GM18519 (cell line): ENCODE results near the gene VPS51.
A peak's percentile ranks its signal among the peaks of the same experiment; 100 is the strongest.

Experiments
- ATAC-seq: cut with Tn5 transposase; IDR thresholded peaks from one replicate; pipeline ENCODE4 v1.9.1; 2021; ENCODE audit warnings: mild to moderate bottlenecking, moderate library complexity; ENCODE audit not compliant: unreplicated experiment, low FRiP score

The VPS51 gene

DNA sequence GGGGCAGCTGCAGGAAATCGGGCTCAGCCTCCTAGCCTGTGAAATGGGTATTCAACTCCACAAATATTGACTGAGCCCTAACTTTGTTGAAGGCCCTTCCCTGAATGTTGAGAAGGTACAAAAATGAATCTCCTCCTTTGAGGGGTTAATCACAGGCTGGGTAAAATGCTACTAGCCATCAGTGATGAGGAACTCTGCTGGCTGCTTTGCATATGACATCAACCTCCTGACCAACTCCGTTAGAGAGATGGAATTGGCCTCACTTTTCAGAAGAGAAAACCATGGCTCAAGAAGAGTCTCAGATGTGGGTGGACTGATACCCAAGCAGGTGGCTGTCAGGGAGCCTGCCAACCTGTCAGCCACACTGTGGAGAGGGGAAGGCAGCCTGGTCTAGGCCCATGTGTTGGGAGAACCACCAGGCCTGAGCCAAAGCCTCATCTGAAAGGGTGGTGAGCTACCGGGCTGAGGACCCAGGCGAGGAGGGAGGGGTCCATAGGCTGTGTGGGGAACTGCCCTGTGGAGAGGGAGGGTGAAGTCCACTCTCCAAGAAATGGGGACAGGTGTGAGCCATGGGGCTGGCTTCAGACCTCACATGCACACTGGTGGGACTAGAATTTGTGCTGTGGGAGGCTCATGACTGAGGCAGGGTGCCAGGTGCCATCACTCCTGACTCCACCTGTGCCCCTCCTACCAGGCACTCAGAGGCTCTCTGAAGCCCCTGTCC, 23.9 kb upstream of the VPS51 start:
- no peak for ATAC-seq

DNA sequence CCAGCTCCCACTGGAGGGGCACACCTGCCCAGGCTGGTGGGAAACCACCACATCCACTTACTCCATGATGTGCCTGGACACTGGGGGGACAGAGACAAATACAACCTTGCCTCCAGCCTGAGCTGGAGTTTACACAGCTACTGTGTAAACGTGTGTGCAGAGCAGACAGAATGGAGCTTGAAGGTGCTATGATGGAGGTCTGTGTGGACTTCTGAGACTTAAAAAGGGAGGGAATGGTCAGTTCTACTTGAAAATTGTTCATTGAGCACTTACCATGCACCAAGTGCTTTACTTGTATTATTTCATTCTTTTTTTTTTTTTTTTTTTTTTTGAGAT, 23.4 kb upstream of the VPS51 start:
- no peak for ATAC-seq

DNA sequence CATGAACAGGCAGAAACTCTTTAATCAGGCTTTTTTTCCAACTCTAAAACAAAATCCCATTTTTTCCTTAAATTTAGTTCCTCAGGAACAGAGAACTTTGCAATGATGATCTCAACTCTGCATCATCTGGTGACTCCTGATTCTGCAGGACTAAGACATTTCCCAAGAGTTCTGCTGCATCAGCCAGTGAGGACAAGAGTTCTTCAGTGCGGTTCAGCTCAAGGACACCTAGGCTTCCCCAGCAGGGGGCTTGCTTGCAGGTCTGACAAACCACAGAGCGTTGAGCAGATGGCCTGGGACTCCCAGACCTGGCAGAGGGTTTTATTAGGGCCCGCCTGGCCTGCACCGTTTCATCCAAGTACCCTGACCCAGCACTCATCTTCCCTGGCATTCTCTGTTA, 18.6 kb upstream of the VPS51 start:
- ATAC-seq, result no peak

DNA sequence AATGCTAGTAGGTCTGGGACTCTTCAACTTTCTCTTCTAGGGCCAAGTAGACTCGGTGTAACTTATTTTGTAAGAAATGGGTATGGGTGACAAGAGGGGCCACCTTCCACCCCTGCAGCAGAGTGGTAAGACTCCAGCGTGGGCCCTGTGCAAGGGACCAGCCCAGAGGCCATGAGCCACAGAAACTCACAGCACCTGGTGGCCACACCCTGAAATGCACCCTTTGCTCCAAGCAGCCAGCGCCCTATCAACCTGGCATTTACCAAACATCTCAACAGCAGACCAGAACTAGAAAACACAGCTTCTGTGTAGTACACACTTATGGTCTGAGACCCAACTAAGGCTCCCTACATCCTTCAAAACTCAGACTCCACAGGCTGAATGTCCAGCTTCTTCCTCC, 17.9 kb upstream of the VPS51 start:
- ATAC-seq, result no peak

DNA sequence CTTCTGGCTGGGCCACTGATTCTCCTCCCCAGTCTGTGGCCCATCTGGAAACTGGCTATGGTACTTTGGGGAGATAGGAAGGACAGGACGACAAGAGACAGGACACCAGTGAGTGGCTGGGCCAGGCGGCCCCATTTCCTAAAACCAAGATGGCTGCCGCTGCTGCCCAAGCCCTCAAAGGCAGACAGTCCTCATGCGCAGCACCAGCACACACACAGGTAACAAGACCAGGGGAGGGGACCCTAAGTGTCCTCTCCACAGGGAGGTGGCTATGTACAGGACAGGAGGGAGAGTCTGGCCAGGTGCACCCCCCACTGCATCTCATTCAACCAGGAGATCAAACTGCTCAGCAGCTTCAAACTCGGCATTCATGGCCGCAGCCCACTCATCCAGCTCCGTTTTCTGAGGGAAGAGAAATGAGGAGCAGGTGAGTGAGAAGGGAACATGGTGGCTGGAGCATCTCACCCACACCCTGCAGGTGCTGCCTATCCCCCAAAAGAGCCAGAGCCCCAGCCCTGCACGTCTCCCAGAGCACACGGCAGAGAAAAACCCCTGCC, 17.1 kb upstream of the VPS51 start:
- ATAC-seq, result no peak

DNA sequence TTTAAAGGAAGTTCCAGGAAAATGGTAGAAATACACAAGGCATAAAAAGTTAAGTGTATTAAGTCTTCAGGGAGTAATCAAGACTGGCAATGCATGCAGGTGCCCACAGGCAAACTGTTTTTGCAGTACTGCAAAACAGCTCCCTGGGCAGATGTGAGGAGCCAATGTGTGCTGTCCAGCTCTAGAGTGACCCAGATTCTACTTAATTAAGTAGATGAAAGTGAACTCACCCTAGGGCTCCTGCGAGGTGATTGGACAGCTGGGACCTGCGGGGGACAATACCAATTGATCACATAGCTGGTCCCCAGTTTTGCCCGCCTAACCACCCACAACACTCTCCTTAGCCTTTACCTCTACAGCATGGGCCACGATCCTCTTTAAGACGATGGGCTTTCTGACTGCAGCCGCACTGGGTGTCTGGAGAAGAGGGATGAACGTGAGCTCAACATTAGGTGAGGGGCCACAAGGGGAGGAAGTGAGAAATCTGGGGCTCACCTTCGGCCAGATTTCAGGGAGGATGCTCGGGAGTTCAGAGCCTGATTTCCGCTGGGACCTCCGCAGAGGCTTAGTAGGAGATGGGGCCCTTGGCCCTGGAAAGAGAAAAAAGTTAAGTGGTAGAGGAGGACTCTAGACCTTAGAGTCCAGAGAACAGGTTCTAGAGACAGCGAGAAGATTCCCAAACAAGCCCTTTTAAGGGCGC, 12.7 kb upstream of the VPS51 start:
- ATAC-seq, result no peak

DNA sequence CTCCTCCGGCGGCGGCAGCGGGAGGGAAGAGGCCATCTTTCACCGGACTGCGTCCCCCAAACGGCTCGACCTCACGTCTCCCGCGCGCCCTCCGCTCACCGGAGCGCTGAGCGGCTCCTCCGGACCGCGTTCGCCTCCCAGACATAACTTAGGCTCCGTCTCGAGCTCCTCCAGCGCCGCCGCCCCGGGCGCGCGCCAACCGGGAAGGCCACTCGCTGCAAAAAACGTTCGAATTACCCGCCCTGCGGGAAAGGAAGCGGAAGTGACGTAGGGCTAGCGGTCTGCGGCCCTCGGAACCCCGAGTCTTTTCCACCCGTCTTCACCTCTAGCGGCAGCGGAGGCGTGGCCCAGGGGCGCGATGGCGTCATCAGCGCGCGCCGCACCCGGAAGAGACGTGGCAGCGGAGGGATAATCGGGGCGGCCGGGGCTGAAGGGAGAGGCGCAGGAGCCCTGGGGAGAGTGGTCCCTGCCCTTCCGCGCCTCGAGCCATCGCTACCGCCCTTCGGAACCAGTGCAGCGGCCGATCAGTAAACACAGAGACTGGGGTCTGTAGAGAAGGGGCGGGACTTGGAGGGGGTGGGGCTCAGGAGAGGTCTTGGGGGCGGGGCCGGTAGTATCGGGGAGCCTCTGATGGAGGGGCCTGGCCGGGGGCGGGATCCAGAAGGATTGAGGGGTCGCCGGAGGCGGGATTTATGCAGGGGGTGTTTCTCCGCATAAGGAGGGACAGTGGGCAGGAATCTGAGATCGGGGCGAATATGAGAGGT, 12.0 kb upstream of the VPS51 start, which contains the start of the genes CDCA5 and ZFPL1:
Gene CDCA5 (minus strand): TSS at position 207 of the 764 bp plus-strand sequence. CDS start 62 bp downstream, at position 145.
Gene ZFPL1 (plus strand): TSS at position 389 of the 764 bp plus-strand sequence. CDS start 477 bp downstream, outside the sequence.
- ATAC-seq, result peak; percentile 71

DNA sequence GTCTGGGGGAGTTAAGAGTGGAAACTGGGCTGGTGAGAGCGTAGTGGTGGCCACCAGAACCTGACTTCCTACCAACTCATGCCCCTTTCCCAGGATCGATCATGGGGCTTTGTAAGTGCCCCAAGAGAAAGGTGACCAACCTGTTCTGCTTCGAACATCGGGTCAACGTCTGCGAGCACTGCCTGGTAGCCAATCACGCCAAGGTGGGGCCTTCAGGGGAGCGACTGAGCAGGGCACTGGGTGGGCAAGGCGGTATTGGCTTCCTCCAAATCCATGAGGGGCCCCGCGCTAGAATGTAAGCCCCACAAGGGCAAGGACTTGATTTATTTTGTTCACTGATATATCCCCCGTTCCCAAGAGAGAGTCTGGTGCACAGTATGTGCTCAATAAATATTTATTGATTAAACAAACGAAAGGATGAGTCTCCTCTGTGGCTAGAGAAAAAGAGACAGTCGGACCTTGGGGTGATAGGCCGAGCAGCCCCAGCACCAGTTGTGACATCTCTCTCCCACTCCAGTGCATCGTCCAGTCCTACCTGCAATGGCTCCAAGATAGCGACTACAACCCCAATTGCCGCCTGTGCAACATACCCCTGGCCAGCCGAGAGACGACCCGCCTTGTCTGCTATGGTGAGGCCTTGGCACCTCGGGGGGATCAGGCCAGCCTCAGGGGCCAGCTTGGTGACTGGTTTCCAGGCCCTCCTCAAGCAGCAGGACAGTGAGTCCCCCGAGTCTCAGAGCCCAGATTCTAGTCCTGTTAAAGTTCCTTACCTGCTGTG, 11.2 kb upstream of the VPS51 start:
- no peak for ATAC-seq

DNA sequence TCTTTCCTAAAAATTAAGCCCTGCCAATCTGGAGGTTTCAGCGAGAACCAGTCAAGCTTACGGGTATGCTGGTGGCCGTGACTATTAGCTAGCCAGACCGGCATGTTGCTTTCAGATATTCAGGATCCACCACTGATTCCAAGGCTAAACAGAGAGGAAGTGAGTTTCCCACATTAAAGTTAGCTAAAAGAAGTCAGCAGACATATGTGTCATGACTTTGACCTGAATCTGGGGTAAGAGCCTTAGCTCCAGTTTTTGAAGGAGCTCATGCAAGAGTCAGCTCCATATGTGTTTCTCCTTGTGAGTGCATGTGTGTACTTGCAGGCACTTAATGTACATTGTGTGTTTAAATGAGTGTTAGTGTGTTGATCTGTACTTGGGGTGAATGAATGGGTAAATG, 10.6 kb upstream of the VPS51 start:
- ATAC-seq, result no peak

DNA sequence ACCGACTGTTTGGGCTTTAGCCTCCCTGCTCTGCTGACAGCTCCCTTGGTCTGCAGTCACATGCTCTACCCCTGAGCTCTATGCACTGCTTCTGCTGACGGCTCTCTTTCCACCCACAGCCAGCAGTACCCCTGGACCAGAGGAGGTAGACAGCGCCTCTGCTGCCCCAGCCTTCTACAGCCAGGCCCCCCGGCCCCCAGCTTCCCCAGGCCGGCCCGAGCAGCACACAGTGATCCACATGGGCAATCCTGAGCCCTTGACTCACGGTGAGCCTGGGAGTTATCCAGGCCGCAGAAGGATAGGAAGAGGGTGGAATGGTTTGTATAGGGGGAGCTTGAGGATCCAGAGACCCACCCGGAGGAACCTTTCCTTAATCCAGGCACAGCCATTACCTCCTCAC, 9.2 kb upstream of the VPS51 start:
- ATAC-seq, result no peak

DNA sequence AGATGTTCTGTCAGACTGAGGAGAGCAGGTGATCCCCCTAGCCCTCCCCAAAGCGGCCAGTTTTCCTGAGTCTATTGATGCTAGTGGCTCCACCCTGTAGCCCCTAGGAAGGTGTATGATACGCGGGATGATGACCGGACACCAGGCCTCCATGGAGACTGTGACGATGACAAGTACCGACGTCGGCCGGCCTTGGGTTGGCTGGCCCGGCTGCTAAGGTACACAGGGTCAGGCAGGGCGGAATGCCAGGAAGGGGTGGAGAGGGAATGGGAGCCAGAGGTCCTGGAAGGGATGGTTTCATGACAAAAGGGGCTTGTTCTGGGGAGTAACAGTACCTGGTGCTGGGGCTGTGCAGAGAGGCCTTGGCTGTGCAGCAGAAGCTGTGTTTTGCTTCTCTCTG, 8.8 kb upstream of the VPS51 start:
- ATAC-seq, result no peak

DNA sequence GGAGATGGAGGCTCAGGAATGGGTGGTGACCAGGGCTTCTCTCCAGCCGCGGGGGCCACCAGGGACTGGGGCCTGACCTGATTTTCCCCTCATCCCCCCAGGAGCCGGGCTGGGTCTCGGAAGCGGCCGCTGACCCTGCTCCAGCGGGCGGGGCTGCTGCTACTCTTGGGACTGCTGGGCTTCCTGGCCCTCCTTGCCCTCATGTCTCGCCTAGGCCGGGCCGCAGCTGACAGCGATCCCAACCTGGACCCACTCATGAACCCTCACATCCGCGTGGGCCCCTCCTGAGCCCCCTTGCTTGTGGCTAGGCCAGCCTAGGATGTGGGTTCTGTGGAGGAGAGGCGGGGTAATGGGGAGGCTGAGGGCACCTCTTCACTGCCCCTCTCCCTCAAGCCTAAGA, 8.2 kb upstream of the VPS51 start:
- no peak for ATAC-seq

DNA sequence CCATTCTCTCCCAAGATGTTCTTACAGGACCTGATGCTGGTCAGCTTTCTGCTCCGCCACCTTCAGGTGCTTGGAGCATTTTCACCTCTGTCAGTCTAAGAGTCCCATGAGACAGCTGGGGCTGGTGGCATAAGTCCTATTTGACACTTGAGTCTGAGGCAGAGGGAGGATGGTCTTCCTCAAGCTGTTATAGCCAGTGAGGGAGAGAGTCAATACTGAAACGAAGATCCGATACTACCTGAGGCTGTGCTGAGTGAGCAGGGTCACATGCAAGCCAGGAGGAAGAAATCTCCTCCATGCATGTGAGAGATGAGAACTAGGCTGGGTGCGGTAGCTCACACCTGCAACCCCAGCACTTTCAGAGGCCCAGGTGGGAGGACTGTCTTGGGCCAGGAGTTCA, 6.4 kb upstream of the VPS51 start:
- no peak for ATAC-seq

DNA sequence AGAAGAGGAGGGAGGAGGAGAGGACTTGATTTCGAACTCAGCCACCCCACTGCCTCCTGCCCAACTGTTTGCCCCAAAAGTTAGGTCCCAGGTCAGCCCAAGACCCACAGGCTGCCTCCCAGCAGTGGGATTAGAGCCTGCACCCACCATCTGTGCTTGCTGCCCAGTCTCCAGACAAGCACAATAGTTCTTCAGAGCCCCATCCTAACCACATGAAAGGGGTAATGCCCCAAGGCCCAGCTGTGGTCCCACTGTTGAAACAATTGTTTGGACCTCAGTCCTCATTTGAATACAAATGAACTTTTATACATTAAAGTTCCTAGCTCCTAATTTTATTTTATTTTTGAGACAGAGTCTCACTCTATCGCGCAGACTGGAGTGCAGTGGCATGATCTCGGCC, 5.4 kb upstream of the VPS51 start:
- no peak for ATAC-seq

DNA sequence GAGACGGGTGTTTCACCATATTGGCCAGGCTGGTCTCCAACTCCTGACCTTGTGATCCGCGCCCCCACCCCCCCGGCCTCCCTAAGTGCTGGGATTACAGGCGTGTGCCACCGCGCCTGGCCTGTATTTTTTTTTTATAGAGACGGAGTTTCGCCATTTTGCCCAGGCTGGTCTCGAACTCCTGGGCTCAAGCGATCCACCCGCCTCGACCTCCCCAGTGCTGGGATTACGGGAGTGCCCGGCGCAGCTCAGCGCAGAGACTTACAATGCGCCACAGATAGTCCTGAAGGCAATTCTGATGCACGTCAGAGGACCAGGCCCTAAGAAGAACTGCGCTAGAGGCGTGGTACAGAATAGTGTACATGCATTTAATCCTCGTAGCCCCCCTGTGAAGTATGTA, 587 bp upstream of the VPS51 start:
- no peak for ATAC-seq

DNA sequence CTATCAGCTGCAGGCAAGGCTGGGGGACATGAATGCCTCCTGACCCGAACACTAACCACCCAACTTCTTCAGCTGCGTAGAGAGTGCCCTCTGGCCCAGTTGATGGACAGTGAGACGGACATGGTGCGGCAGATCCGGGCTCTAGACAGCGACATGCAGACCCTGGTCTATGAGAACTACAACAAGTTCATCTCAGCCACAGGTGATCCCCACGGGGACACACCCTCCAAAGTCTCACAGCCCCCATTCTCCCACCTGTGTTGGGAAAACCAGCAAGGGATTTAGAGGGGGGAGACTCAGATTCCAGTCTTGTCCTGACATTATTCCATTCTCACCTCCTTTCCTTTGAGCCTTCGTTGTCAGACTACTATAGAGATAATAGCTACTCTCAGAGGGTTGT, 912 bp downstream of the VPS51 start:
- no peak for ATAC-seq

DNA sequence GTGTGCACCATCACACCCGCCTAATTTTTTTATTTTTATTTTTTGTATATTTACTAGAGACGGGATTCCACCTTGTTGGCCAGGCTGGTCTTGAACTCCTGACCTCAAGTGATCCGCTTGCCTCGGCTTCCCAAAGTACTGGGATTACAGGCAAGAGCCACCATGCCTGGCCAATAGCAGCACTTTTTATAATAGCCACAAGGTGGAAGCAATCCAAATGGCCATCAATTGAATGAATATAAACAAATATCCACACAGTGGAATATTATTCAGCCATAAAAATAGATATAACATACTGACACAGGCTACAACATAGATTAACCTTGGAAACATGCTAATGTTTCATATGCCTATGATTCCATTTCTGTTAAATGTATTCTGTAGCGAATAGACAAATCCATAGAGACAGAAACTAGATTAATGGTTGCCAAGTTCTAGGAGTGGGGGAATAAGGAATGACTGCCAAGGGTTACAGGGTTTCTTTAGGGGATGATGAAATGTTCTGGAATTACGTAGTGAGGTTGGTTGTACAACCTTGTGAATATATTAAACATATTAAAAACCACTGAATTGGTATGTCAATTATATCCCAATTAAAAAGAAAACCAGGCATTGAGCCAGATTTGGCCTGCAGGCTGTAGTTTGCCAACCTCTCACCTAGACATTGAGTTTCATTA, 4.8 kb downstream of the VPS51 start:
- no peak for ATAC-seq

DNA sequence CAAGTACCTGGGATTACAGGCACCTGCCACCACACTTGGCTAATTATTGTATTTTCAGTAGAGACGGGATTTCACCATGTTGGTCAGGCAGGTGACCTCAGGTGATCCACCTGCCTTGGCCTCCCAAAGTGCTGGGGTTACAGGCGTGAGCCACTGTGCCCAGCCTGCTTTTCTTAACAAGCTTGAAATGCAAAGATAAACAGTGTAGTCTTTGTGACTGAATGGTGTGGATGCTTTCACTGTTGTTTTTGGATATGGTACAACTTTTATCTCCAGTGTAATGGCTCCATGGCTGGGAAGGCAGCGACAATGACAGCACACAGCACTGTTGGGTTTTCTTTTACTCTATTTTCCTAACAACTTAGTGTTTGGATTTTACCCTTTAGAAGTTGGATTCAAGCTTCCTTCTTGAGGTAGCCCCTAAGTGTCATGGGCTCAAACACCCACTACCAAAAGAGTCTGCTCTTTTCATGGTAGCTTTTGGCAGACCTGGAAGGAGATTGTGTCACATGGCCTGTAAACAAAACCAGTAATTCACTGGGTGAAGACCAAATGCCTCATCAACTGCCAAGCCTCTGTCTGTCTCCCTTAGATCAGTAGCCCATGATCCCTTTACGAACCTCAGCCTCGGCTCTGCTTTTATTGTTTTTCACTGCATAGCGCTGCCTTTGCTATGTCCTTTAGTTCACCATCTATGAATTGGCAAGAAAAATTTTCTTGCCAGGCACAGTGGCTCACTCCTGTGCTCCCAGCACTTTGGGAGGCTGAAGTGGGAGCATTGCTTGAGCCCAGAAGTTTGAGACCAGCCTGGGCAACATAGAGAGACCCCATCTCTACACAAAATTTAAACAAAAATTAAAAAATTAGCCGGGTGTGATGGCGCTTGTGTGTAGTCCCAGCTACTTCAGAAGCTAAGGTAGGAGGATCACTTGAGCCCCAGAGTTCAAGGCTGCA, 6.4 kb downstream of the VPS51 start:
- ATAC-seq, result no peak

DNA sequence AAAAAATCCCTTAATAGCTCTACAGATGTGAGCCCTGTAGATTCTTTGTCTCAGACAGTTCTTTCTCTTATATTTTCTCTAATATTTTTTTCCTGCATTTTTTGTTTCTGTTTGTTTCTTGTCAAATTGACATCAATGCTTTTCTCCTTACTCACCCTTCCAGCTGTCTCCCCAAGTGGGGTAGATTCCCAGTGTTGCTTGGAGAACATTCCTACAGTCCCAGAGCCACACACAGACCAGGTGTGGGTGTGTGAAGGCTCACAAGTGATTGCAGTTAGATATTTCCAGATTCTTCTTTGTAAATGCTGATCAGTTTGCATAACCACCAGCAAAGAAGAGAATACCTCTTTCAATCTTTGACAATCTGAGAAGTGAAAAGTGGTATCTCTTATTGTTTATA, 7.5 kb downstream of the VPS51 start:
- ATAC-seq, result no peak
